WTC11 (cell line): ENCODE measurements around the gene TLCD1. TPM values are rescaled to one million over a fixed set of nuclear protein-coding genes. Genes with fewer than 3 reads are reported as not detected.

Source experiments
- ATAC-seq: fragments of 200-7000 bp; cut with Tn5 transposase; 2 replicates; pipeline ENCODE4 v1.10.0; 2021; ENCODE audit warnings: mild to moderate bottlenecking, moderate library complexity
- Bru-seq: library from RNA; stranded (reverse); fragments of 400-500 nt; gene quantifications from one replicate; lab custom pipeline; 2021; lab: Mats Ljungman, UMichigan
- CTCF ChIA-PET: fragments of 300-600 bp; sonication (Branson Sonifier 250); formaldehyde crosslinking; loops from one replicate; lab custom pipeline; 2021; ENCODE audit warnings: antibody characterized with exemption; lab: Charles Lee
- POLR2A ChIA-PET: fragments of 350-600 bp; sonication (Branson Sonifier 250); formaldehyde crosslinking; loops from one replicate; lab custom pipeline; 2021; ENCODE audit warnings: antibody characterized with exemption; lab: Charles Lee
- DNase-seq: peaks from one replicate; pipeline ENCODE4 v3.0.0; 2021; ENCODE audit warnings: low spot score
- H3K27ac Mint-ChIP-seq: 2 replicates; pipeline ENCODE4 v1.8.0; 2021; ENCODE audit warnings: mixed read lengths
- H3K27me3 Mint-ChIP-seq: 2 replicates; pipeline ENCODE4 v1.8.0; 2021; ENCODE audit warnings: low read depth, mild to moderate bottlenecking, moderate library complexity, mixed read lengths
- H3K36me3 Mint-ChIP-seq: 2 replicates; pipeline ENCODE4 v1.8.0; 2021; ENCODE audit warnings: mixed read lengths
- H3K4me1 Mint-ChIP-seq: 2 replicates; pipeline ENCODE4 v1.8.0; 2022; ENCODE audit warnings: mixed read lengths
- H3K4me3 Mint-ChIP-seq: 2 replicates; pipeline ENCODE4 v1.8.0; 2021; ENCODE audit warnings: mild to moderate bottlenecking, moderate library complexity, mixed read lengths
- H3K9me3 Mint-ChIP-seq: 2 replicates; pipeline ENCODE4 v1.8.0; 2021; ENCODE audit warnings: mixed read lengths
- AFF4 ChIP-seq: sonication (generic); formaldehyde crosslinking; IDR thresholded peaks from 2 replicates; pipeline ENCODE4 v1.8.1; 2023; ENCODE audit warnings: mild to moderate bottlenecking, missing genetic modification reagents, borderline replicate concordance
- FOXJ3 ChIP-seq: sonication (generic); formaldehyde crosslinking; IDR thresholded peaks from 2 replicates; pipeline ENCODE4 v1.9.0; 2021; ENCODE audit warnings: missing genetic modification reagents, mild to moderate bottlenecking, borderline replicate concordance
- GABPB1 ChIP-seq: sonication (generic); formaldehyde crosslinking; IDR thresholded peaks from 2 replicates; pipeline ENCODE4 v1.8.1; 2023; ENCODE audit warnings: mild to moderate bottlenecking, missing genetic modification reagents
- GRHL2 ChIP-seq: fragments of 250-450 bp; sonication (Bioruptor Pico); IDR thresholded peaks from 2 replicates; pipeline ENCODE4 v1.8.0; 2022; ENCODE audit warnings: mild to moderate bottlenecking, moderate library complexity; ENCODE audit not compliant: insufficient replicate concordance, severe bottlenecking
- NR2C2 ChIP-seq: sonication (generic); formaldehyde crosslinking; IDR thresholded peaks from 2 replicates; pipeline ENCODE4 v1.8.0; 2022; ENCODE audit warnings: mild to moderate bottlenecking, missing genetic modification reagents
- OVOL2 ChIP-seq: fragments of 250-450 bp; sonication (Bioruptor Pico); IDR thresholded peaks from 2 replicates; pipeline ENCODE4 v1.9.0; 2021; ENCODE audit warnings: mild to moderate bottlenecking, borderline replicate concordance
- PRDM15 ChIP-seq: sonication (generic); formaldehyde crosslinking; IDR thresholded peaks from 2 replicates; pipeline ENCODE4 v1.8.0; 2022; ENCODE audit warnings: missing genetic modification reagents
- ZBTB21 ChIP-seq: sonication (generic); formaldehyde crosslinking; IDR thresholded peaks from 2 replicates; pipeline ENCODE4 v1.8.1; 2023; ENCODE audit warnings: mild to moderate bottlenecking, missing genetic modification reagents, borderline replicate concordance
- ZNF138 ChIP-seq: sonication (generic); formaldehyde crosslinking; conservative IDR thresholded peaks from 2 replicates; pipeline ENCODE4 v1.8.1; 2022; ENCODE audit warnings: mild to moderate bottlenecking, moderate library complexity, missing genetic modification reagents
- long read RNA-seq, 3 experiments: library from RNA in 1 of 3; library from capped mRNA in 1 of 3; library from polyadenylated mRNA in 1 of 3; unstranded in 2 of 3; stranded (forward) in 1 of 3; transcript quantifications; one replicate each; pipeline ENCODE4 v2.0.0, GENCODE V29; 2021
- total RNA-seq: library from RNA; stranded (reverse); gene quantifications from 3 replicates; pipeline ENCODE4 v1.2.3, GENCODE V29; 2021
- TF ChIP-seq, protein P1 (sequence below): sonication (generic); formaldehyde crosslinking; IDR thresholded peaks from 2 replicates; pipeline ENCODE4 v1.8.0; 2022; ENCODE audit warnings: mild to moderate bottlenecking, missing genetic modification reagents
- TF ChIP-seq, protein P2 (sequence below): sonication (generic); formaldehyde crosslinking; IDR thresholded peaks from 2 replicates; pipeline ENCODE4 v1.8.1; 2023; ENCODE audit warnings: mild to moderate bottlenecking, missing genetic modification reagents, moderate library complexity
- TF ChIP-seq, protein P3 (sequence below): sonication (generic); formaldehyde crosslinking; IDR thresholded peaks from 2 replicates; pipeline ENCODE4 v1.8.0; 2023; ENCODE audit warnings: missing genetic modification reagents

Gene TLCD1, protein sequence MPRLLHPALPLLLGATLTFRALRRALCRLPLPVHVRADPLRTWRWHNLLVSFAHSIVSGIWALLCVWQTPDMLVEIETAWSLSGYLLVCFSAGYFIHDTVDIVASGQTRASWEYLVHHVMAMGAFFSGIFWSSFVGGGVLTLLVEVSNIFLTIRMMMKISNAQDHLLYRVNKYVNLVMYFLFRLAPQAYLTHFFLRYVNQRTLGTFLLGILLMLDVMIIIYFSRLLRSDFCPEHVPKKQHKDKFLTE
- total RNA-seq (36.0 to 41.2 TPM (median 36.5 TPM) in 3 replicates), Bru-seq, nascent RNA (percentile 85 among the genes with signal in this experiment)
- long read RNA-seq, experiment 1, transcript TLCD1-201 (4 exons, 1,017 nt), result major isoform, 47 of 53 reads
- long read RNA-seq, experiment 1, partial matches to known transcripts, result 1 of 53 reads
- long read RNA-seq, experiment 1, other reads (novel, unspliced or antisense), result 3 of 53 reads
- long read RNA-seq, experiment 2, transcript TLCD1-201 (4 exons, 1,017 nt), result major isoform, 22 of 36 reads
- long read RNA-seq, experiment 2, partial matches to known transcripts, result 1 of 36 reads
- long read RNA-seq, experiment 2, other reads (novel, unspliced or antisense), result 9 of 36 reads
- long read RNA-seq, experiment 3, transcript TLCD1-202 (4 exons, 784 nt), result major isoform, 11 of 21 reads
- long read RNA-seq, experiment 3, partial matches to known transcripts, result 2 of 21 reads
- long read RNA-seq, experiment 3, other reads (novel, unspliced or antisense), result 2 of 21 reads

DNA sequence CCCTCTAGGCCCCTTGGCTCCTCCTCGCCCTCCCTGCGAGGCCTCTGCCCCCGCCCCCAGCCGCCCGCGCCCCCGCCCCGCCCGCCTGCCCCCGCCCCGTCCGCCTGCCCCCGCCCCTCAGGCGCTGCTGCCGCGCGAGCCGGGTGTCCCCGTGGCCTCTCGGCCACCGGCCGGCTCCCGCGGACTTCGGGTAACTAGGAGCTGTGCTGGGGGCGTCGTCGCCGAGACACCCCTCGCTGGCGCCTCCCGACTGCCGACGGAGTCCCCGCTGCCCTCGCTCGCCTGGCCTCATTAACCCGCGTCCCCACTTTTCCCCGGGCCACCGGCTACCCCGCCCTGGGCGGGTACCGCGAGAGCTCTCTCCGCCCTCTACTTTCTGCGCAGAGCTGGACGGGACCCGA lies at the start of gene TLCD1:
TLCD1 (minus strand) TSS at position 8 of the 401 bp plus-strand sequence. CDS start 136 bp downstream, outside the sequence.
- TF ChIP-seq, protein P1, sequence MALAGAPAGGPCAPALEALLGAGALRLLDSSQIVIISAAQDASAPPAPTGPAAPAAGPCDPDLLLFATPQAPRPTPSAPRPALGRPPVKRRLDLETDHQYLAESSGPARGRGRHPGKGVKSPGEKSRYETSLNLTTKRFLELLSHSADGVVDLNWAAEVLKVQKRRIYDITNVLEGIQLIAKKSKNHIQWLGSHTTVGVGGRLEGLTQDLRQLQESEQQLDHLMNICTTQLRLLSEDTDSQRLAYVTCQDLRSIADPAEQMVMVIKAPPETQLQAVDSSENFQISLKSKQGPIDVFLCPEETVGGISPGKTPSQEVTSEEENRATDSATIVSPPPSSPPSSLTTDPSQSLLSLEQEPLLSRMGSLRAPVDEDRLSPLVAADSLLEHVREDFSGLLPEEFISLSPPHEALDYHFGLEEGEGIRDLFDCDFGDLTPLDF, result 0 out of 2 replicates have a peak, but pooled peaks have one; percentile 1
- no peak for TF ChIP-seq OVOL2 (CRISPR knock-in tag)
- ChIA-PET POLR2A (interaction anchor here (0.5 to 6.4 kb wide), 25 partner anchors 7 to 390 kb away, joined by 3 to 310 read pairs (median 8); partner anchors contain the start of genes BLTP2, DHRS13, FAM222B and FLOT2), CTCF (interaction anchor here (0.5 to 12.2 kb wide), 53 partner anchors 7 to 390 kb away, joined by 3 to 541 read pairs (median 9); partner anchors contain the start of genes BLTP2, DHRS13, ERAL1 and FAM222B)
- Mint-ChIP-seq H3K9me3 (no peaks in the 10 kb centered on the region), H3K27ac (peak within 1 kb of the TSS; percentile 99), H3K4me1 (peaks cover 47% of the 10 kb centered on the region), H3K36me3 (peaks cover 33% of the 10 kb centered on the region), H3K4me3 (peak within 1 kb of the TSS; percentile 93), H3K27me3 (no peaks in the 10 kb centered on the region)
- DNase-seq (peak; percentile 74), ATAC-seq (peak; percentile 13)

- DNase-seq (no peak), ATAC-seq (no peak)
- Mint-ChIP-seq H3K4me3 (no peak overlapping the region), H3K9me3 (no peaks in the 10 kb centered on the region), H3K27me3 (no peaks in the 10 kb centered on the region), H3K36me3 (peaks cover 15% of the 10 kb centered on the region), H3K27ac (peak overlapping the region; percentile 76), H3K4me1 (peaks cover 37% of the 10 kb centered on the region)
- no peak for TF ChIP-seq GABPB1
- TF ChIP-seq PRDM15, result no peak
- TF ChIP-seq NR2C2 (CRISPR knock-in tag), result no peak
- no peak for TF ChIP-seq ZNF138 (CRISPR knock-in tag)
- TF ChIP-seq, protein P2, sequence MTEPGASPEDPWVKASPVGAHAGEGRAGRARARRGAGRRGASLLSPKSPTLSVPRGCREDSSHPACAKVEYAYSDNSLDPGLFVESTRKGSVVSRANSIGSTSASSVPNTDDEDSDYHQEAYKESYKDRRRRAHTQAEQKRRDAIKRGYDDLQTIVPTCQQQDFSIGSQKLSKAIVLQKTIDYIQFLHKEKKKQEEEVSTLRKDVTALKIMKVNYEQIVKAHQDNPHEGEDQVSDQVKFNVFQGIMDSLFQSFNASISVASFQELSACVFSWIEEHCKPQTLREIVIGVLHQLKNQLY (CRISPR knock-in tag), result no peak
- TF ChIP-seq GRHL2 (CRISPR knock-in tag), result no peak
- TF ChIP-seq FOXJ3 (CRISPR knock-in tag), result no peak
- ChIA-PET CTCF (interaction anchor here (0.6 to 6.8 kb wide), 10 partner anchors 11 to 343 kb away, joined by 3 to 99 read pairs (median 4); no protein-coding TSS in a partner anchor), POLR2A (interaction anchor here (0.6 kb wide), 1 partner anchor 421 kb away, joined by 4 read pairs; no protein-coding TSS in a partner anchor)
Observed at GRCh38 chr17:28774206-28774605, 48.2 kb upstream of the TLCD1 start.

DNA sequence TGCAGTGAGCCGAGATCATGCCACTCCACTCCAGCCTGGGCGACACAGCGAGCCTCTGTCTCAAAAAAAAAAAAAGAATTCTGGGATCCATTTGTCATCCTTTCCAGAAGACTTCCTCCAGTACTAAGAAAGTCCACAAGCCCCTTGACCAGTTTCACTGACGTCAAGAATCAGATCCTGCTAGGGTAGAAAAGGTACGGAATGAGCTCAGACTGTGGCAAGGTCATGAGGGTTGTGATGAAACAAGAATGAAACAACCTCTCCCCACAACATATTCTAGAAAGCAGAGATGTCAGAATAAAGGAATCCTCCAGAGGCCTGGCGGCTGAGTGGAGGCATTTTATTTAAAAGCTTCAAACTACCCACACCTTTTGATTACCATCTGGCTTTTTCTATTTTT lies 47.7 kb upstream of the TLCD1 start:
- CTCF ChIA-PET, result interaction anchor here (0.8 to 6.8 kb wide), 7 partner anchors 11 to 343 kb away, joined by 3 to 99 read pairs (median 5); no protein-coding TSS in a partner anchor
- TF ChIP-seq PRDM15, result no peak
- no peak for TF ChIP-seq ZBTB21
- no peak for TF ChIP-seq AFF4 (CRISPR knock-in tag)
- TF ChIP-seq, protein P3, sequence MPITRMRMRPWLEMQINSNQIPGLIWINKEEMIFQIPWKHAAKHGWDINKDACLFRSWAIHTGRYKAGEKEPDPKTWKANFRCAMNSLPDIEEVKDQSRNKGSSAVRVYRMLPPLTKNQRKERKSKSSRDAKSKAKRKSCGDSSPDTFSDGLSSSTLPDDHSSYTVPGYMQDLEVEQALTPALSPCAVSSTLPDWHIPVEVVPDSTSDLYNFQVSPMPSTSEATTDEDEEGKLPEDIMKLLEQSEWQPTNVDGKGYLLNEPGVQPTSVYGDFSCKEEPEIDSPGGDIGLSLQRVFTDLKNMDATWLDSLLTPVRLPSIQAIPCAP, result no peak

More for the DNA sequence above, 47.7 kb upstream of the TLCD1 start:
- H3K4me1 Mint-ChIP-seq, result peaks cover 35% of the 10 kb centered on the region
- no peaks in the 10 kb centered on the region for H3K9me3 Mint-ChIP-seq
- POLR2A ChIA-PET, result interaction anchor here (0.6 kb wide), 1 partner anchor 421 kb away, joined by 4 read pairs; no protein-coding TSS in a partner anchor
- no peak overlapping the region for H3K4me3 Mint-ChIP-seq
- H3K27ac Mint-ChIP-seq, result peak overlapping the region; percentile 86
- H3K27me3 Mint-ChIP-seq, result no peaks in the 10 kb centered on the region
- DNase-seq (no peak), ATAC-seq (no peak)
- H3K36me3 Mint-ChIP-seq, result peaks cover 10% of the 10 kb centered on the region
